Fibroblast of lung (primary cell): Measurements from ENCODE around the gene DAND5. TPM values are rescaled to one million over a fixed set of nuclear protein-coding genes. Genes with fewer than 3 reads are reported as not detected.
A peak's percentile ranks its signal among the peaks of the same experiment; 100 is the strongest.

Experiments used
- DNase-seq, 2 donors: peaks; one replicate each; pipeline versions ENCODE4 v3.0.0 to v3.0.0-alpha.2; 2010; ENCODE audit warnings: low read depth in 2 of 2
- H2AFZ ChIP-seq: 2 replicates; pipeline ENCODE4 v1.5.1; 2012; ENCODE audit warnings: low read length, control low read depth, inconsistent platforms
- H3K27ac ChIP-seq: 2 replicates; pipeline ENCODE4 v1.5.1; 2011; ENCODE audit warnings: low read length, control low read depth; ENCODE audit not compliant: insufficient read depth
- H3K27me3 ChIP-seq: 2 replicates; pipeline ENCODE4 v1.5.1; 2011; ENCODE audit warnings: mild to moderate bottlenecking, low read length; ENCODE audit not compliant: control insufficient read depth, insufficient read depth
- H3K36me3 ChIP-seq: 2 replicates; pipeline ENCODE4 v1.5.1; 2011; ENCODE audit warnings: low read length; ENCODE audit not compliant: control insufficient read depth, insufficient read depth
- H3K4me1 ChIP-seq: 2 replicates; pipeline ENCODE4 v1.5.1; 2011; ENCODE audit warnings: low read length; ENCODE audit not compliant: control insufficient read depth, insufficient read depth; ENCODE audit errors: extremely low read depth
- H3K4me2 ChIP-seq: 2 replicates; pipeline ENCODE4 v1.5.1; 2011; ENCODE audit warnings: low read length, control low read depth; ENCODE audit not compliant: insufficient read depth; ENCODE audit errors: extremely low read depth
- H3K4me3 ChIP-seq, 4 experiments: fragments of 200-600 bp in 1 of 4; sonication (generic) in 1 of 4; replicated peaks in 1 of 4; 2 replicates each; pipeline ENCODE4 v1.5.1; 2011 to 2016; ENCODE audit warnings: low read length in 4 of 4, low read depth in 3 of 4, mild to moderate bottlenecking in 3 of 4, control low read depth in 2 of 4, inconsistent platforms in 1 of 4, mixed read lengths in 1 of 4; ENCODE audit not compliant: insufficient read depth in 1 of 4; ENCODE audit errors: control extremely low read depth in 1 of 4
- H3K79me2 ChIP-seq: 2 replicates; pipeline ENCODE4 v1.5.1; 2012; ENCODE audit warnings: mild to moderate bottlenecking, low read length, inconsistent platforms; ENCODE audit not compliant: control insufficient read depth, insufficient read depth
- H3K9ac ChIP-seq: 2 replicates; pipeline ENCODE4 v1.5.1; 2011; ENCODE audit warnings: mild to moderate bottlenecking, low read length, control low read depth; ENCODE audit not compliant: insufficient read depth
- H3K9me3 ChIP-seq: 2 replicates; pipeline ENCODE4 v1.5.1; 2012; ENCODE audit warnings: low read depth, low read length; ENCODE audit not compliant: control insufficient read depth, insufficient read depth
- H4K20me1 ChIP-seq: 2 replicates; pipeline ENCODE4 v1.5.1; 2011; ENCODE audit warnings: low read length; ENCODE audit not compliant: control insufficient read depth, insufficient read depth; ENCODE audit errors: extremely low read depth
- CTCF ChIP-seq, 2 donors: IDR thresholded peaks in 1 of 2; conservative IDR thresholded peaks in 1 of 2; 1 replicate in 1 of 2; 2 replicates in 1 of 2; pipeline ENCODE4 v1.5.1; 2011 to 2012; ENCODE audit warnings: low read length in 2 of 2, control low read depth in 1 of 2, inconsistent platforms in 1 of 2, low read depth in 1 of 2, mild to moderate bottlenecking in 1 of 2
- EZH2 ChIP-seq: IDR thresholded peaks from 2 replicates; pipeline ENCODE4 v1.5.1; 2012; ENCODE audit warnings: low read length, control low read depth, mild to moderate bottlenecking; ENCODE audit errors: missing control alignments
- polyA plus RNA-seq, 2 donors: library from polyadenylated mRNA; depleted of rRNA in 1 of 2; stranded (reverse) in 1 of 2; unstranded in 1 of 2; fragments of >200 nt; gene quantifications; 2 replicates each; pipeline ENCODE4 v1.2.1, GENCODE V29; 2011 to 2012; ENCODE audit warnings: missing spikeins in 1 of 2
- total RNA-seq: library from RNA; depleted of rRNA; stranded (reverse); fragments of >200 nt; gene quantifications from 2 replicates; pipeline ENCODE4 v1.2.1, GENCODE V29; 2014

The DAND5 gene
- total and polyA plus RNA-seq, 2 donors (not counting 1 experiment from before 2014, with no cell fraction given), result 0.03 TPM; not detected in 1

- peak overlapping the region; percentile 100 for H3K4me2 ChIP-seq
- H3K36me3 ChIP-seq, result peaks cover 10% of the 10 kb centered on the region
- no peaks in the 10 kb centered on the region for H4K20me1 ChIP-seq
- peaks cover 94% of the 10 kb centered on the region for H3K79me2 ChIP-seq
- H2AFZ ChIP-seq, result no peak overlapping the region
- DNase-seq, result peak; percentile 79 to 81
- H3K4me3 ChIP-seq, result peak overlapping the region; percentile 19 to 63 (median 55)
- TF ChIP-seq EZH2 (no peak), CTCF (conservative IDR thresholded peaks at IDR 0.05 in 1 of 2, IDR thresholded peaks at IDR 0.05 in 1 of 2; ENCODE audit: low read depth in 1 of 2, low read length in 2 of 2) (no peak)
- no peaks in the 10 kb centered on the region for H3K9me3 ChIP-seq
- peak overlapping the region; percentile 99 for H3K27ac ChIP-seq
- H3K4me1 ChIP-seq, result peaks cover 30% of the 10 kb centered on the region
- H3K9ac ChIP-seq, result peak overlapping the region; percentile 81
- H3K27me3 ChIP-seq, result no peaks in the 10 kb centered on the region
Measured at GRCh38 chr19:13012690-13013608, 43.6 kb downstream of the DAND5 start.

GRCh38 chr19:13013649-13014048 is 44.3 kb downstream of the DAND5 start:
- no peak for TF ChIP-seq CTCF (conservative IDR thresholded peaks at IDR 0.05 in 1 of 2, IDR thresholded peaks at IDR 0.05 in 1 of 2; ENCODE audit: low read depth in 1 of 2, low read length in 2 of 2)
- Histone ChIP-seq H3K9me3 (no peaks in the 10 kb centered on the region), H4K20me1 (no peaks in the 10 kb centered on the region), H3K79me2 (peaks cover 94% of the 10 kb centered on the region), H3K27ac (peak overlapping the region; percentile 99), H2AFZ (no peak overlapping the region), H3K4me1 (peaks cover 30% of the 10 kb centered on the region), H3K9ac (peak overlapping the region; percentile 81), H3K36me3 (peaks cover 10% of the 10 kb centered on the region), H3K27me3 (no peaks in the 10 kb centered on the region), H3K4me2 (peak overlapping the region; percentile 100), H3K4me3 (peak overlapping the region in 3 of 4 experiments; percentile 50 to 63 (median 60))
- peak in 1 of 2 donors; percentile 53 for DNase-seq

- peak overlapping the region; percentile 99 for H3K27ac ChIP-seq
- peak; percentile 23 to 61 for DNase-seq
- no peaks in the 10 kb centered on the region for H3K27me3 ChIP-seq
- TF ChIP-seq CTCF (conservative IDR thresholded peaks at IDR 0.05 in 1 of 2, IDR thresholded peaks at IDR 0.05 in 1 of 2; ENCODE audit: low read depth in 1 of 2, low read length in 2 of 2), result no peak
- TF ChIP-seq EZH2, result no peak
- H2AFZ ChIP-seq, result no peak overlapping the region
- peak overlapping the region; percentile 55 for H3K9ac ChIP-seq
- H3K4me1 ChIP-seq, result peaks cover 30% of the 10 kb centered on the region
- peaks cover 94% of the 10 kb centered on the region for H3K79me2 ChIP-seq
- peak overlapping the region; percentile 100 for H3K4me2 ChIP-seq
- H4K20me1 ChIP-seq, result no peaks in the 10 kb centered on the region
- H3K36me3 ChIP-seq, result peaks cover 7% of the 10 kb centered on the region
- H3K9me3 ChIP-seq, result no peaks in the 10 kb centered on the region
- H3K4me3 ChIP-seq, result peak overlapping the region; percentile 6 to 63 (median 50)
Measured at GRCh38 chr19:13014101-13014920, 44.9 kb downstream of the DAND5 start.
